Islet of Langerhans (tissue), 1 donor: ENCODE measurements around the gene HSFY2.
A peak's percentile ranks its signal among the peaks of the same experiment; 100 is the strongest.
"Not testable (repeated sequence)": the region's sequence is repeated elsewhere in the genome, so short reads cannot be mapped to it uniquely, and the experiment has no call there.

ENCODE experiments used
- FAIRE-seq: peaks from one replicate; lab custom pipeline; 2011; peaks lifted over from hg19 to GRCh38; lab: Jason Lieb, UNC

Gene HSFY2

DNA sequence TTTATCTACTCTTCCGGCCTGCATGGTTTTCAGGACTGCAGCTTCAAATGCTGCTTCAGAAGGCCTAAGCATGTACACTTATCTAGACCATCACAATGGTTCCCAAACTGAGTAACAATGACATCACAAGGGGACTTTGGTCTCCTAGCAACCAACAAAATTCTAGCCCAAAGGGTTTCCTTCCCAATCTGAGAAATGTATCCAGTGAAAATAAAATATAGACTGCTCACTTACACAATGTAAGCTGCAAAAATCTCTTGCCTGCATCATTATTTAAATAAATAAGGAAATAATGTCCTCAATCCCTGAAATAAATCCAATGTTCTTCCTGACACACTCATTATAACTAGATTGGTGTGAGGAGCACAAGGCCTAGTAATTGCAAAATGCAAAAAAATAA is at the start of gene HSFY2:
TSS of gene HSFY2 (minus strand) at position 101 of the 400 bp plus-strand sequence. CDS start 117 bp downstream, outside the sequence.
- FAIRE-seq = peak; percentile 75

GRCh38 chrY:18815751-18816150 is 42.2 kb upstream of the HSFY2 start:
- not testable (repeated sequence) for FAIRE-seq

DNA sequence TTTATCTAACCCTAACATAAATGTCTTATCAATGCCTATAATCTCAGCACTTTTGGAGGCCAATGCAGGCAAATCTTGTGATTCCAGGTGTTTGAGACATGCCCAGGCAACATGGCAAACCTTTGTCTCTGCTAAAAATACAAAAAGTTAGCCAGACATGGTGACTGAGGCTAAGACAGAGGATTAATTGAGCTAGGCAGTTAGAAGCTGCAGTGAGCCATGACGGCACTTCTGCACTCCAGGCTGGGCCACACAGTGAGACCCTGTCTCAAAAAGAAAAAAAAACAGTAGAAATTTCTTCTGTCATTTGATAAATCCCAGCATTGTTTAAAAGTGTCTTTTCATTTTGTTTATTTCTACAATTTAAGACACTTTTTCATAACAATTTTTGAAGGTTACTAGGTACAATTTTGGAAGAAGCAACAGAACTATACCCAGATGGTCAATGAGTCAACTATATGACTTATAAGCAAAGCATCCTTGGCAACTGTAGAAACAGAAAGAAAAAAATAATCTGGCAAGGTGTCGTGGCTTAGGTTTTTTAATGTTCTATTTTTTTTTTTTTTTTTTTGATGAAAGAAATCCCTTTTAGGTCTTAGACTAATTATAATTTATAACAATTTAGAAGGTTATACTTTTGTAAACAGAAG is 15.3 kb upstream of the HSFY2 start:
- not testable (repeated sequence) for FAIRE-seq

DNA sequence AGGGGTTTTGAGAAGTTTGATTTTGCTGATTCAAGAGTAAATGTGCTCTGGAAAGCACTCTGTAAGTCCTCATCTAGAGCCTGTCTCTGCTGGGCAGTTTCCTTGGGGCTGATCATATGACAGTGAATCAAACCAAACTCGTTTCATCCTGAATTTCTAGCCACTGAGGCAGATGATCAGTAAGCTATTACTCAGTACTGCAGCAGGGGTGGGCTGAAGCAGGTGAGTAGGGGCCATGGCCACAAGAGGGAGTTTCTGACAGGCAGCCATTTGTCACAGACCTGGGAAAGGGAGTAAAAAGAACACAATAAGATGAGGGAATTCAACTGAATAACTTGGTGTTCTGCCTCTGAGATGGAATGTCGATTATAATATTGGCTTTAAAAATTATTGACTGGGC is 19.5 kb downstream of the HSFY2 start:
- not testable (repeated sequence) for FAIRE-seq

GRCh38 chrY:18753133-18753815 is 20.3 kb downstream of the HSFY2 start:
- not testable (repeated sequence) for FAIRE-seq

GRCh38 chrY:18723714-18724113 is 49.8 kb downstream of the HSFY2 start:
- not testable (repeated sequence) for FAIRE-seq
